PFSK-1 (cell line): ENCODE data around the gene C1orf167.

Experiments
- POLR2AphosphoS5 ChIP-seq: IDR thresholded peaks from 2 replicates; pipeline ENCODE4 v1.6.1; 2012; ENCODE audit warnings: low read depth, mild to moderate bottlenecking, control low read depth, low read length, moderate library complexity
- SIN3A ChIP-seq: IDR thresholded peaks from 2 replicates; pipeline ENCODE4 v1.6.1; 2012; ENCODE audit warnings: mild to moderate bottlenecking, low read length, moderate library complexity, borderline replicate concordance; ENCODE audit not compliant: insufficient read depth

GRCh38 chr1:11778336-11778735 is 16.3 kb downstream of the C1orf167 start:
- no peak for TF ChIP-seq POLR2AphosphoS5
- TF ChIP-seq SIN3A, result no peak
